Measurements from ENCODE around the gene ZRSR2. TPM values are rescaled to one million over a fixed set of nuclear protein-coding genes. Genes with fewer than 3 reads are reported as not detected.

Gene ZRSR2
- total RNA-seq, 1 experiment from 2014 or later = 18.1 TPM

DNA sequence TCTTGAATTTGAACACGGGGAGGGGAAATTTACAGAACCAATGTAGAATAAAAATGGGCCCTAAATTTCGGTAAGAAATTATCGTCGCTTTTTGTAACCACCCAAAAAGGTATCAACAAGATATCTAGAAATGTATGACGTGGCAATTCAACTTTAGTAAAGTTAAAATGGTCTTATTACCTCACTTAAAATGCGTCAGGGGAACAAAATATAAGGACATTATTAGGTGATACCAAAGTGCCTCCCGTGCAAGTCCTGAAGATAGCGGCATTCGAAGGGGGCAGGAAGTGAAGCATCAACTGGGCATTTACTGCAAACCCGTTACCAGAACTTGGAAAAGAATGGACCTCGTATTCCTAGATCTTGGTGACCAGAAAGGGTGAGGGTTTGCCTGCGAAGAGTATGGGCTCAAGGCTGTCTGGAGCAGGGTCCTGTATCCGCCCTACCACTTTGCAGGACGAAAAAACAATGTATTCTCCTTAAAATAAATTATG, 63.3 kb downstream of the ZRSR2 start:
- TSS peak; percentile 53 for BruUV-seq (replicated peaks)
- no peak for TF ChIP-seq EZH2 (IDR thresholded peaks at IDR 0.05; ENCODE audit: borderline replicate concordance, low read depth, low read length, poor library complexity, severe bottlenecking)
- TF ChIP-seq, protein P1, sequence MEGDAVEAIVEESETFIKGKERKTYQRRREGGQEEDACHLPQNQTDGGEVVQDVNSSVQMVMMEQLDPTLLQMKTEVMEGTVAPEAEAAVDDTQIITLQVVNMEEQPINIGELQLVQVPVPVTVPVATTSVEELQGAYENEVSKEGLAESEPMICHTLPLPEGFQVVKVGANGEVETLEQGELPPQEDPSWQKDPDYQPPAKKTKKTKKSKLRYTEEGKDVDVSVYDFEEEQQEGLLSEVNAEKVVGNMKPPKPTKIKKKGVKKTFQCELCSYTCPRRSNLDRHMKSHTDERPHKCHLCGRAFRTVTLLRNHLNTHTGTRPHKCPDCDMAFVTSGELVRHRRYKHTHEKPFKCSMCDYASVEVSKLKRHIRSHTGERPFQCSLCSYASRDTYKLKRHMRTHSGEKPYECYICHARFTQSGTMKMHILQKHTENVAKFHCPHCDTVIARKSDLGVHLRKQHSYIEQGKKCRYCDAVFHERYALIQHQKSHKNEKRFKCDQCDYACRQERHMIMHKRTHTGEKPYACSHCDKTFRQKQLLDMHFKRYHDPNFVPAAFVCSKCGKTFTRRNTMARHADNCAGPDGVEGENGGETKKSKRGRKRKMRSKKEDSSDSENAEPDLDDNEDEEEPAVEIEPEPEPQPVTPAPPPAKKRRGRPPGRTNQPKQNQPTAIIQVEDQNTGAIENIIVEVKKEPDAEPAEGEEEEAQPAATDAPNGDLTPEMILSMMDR (conservative IDR thresholded peaks at IDR 0.05; ENCODE audit: low read depth, low read length) = no peak
- intact Hi-C loops (cut with micrococcal nuclease; ENCODE audit: unreplicated experiment) = loop anchor here (5.0 kb wide), 2 partner anchors 119 to 179 kb away; no protein-coding TSS in a partner anchor
- peaks cover 17% of the 10 kb centered on the region for H3K4me1 ChIP-seq (ENCODE audit: insufficient read depth, low read length, poor library complexity, severe bottlenecking)
- peak overlapping the region; percentile 84 for H3K27ac ChIP-seq (ENCODE audit: low read depth, low read length, poor library complexity, severe bottlenecking)
- no peak for DNase-seq (ENCODE audit: low spot score)
- H3K27me3 ChIP-seq (replicated peaks; ENCODE audit: insufficient read depth, low read depth, low read length, poor library complexity) = no peaks in the 10 kb centered on the region
- no peaks in the 10 kb centered on the region for H3K9me3 ChIP-seq (ENCODE audit: low read depth, low read length, poor library complexity, severe bottlenecking)
- POLR2A ChIA-PET (ENCODE audit: low non-redundant PET) = no interaction called here
- peak overlapping the region; percentile 79 for H3K4me3 ChIP-seq (ENCODE audit: low read depth, low read length, poor library complexity, severe bottlenecking)
- CTCF ChIA-PET = no interaction called here
- no peaks in the 10 kb centered on the region for H3K36me3 ChIP-seq (ENCODE audit: insufficient read depth, low read length, poor library complexity, severe bottlenecking)

DNA sequence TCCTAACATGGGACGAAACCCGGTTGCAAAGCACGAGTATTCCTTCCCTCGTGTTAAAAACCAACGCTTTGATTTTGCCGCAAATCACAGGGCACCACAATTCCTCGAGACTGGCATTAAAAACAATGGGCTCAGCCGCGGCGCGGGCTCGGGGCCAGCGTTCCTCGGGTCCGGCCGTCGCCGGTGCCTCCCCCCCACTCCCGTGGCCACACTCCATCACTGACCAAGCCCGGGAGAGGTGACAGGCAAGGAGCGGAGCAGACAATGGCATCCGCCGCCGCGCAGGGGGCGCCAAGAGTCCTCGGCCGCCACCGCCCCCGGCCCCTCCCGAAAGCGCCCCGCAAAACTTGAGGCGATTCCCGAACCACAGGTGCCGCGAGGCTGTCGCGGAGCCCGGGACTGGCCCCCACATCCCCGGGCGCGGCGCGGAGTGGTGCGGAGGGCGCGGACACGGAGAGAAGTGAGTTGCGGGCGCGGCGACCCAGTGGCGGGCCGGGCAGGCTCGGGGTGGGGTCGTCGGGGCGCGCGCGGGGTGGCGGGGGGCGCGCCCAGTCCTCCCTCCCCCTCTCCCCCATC, 63.9 kb downstream of the ZRSR2 start:
- Histone ChIP-seq H3K36me3 (ENCODE audit: insufficient read depth, low read length, poor library complexity, severe bottlenecking) (no peaks in the 10 kb centered on the region), H3K9me3 (ENCODE audit: low read depth, low read length, poor library complexity, severe bottlenecking) (no peaks in the 10 kb centered on the region), H3K27me3 (replicated peaks; ENCODE audit: insufficient read depth, low read depth, low read length, poor library complexity) (no peaks in the 10 kb centered on the region), H3K4me1 (ENCODE audit: insufficient read depth, low read length, poor library complexity, severe bottlenecking) (peaks cover 14% of the 10 kb centered on the region), H3K27ac (ENCODE audit: low read depth, low read length, poor library complexity, severe bottlenecking) (peak overlapping the region; percentile 84), H3K4me3 (ENCODE audit: low read depth, low read length, poor library complexity, severe bottlenecking) (peak overlapping the region; percentile 79)
- intact Hi-C loops (cut with micrococcal nuclease; ENCODE audit: unreplicated experiment) = loop anchor here (5.0 kb wide), 2 partner anchors 118 to 178 kb away; no protein-coding TSS in a partner anchor
- ChIA-PET POLR2A (ENCODE audit: low non-redundant PET) (interaction anchor here (0.6 to 0.7 kb wide), 2 partner anchors 47 to 177 kb away, joined by 8 to 10 read pairs; no protein-coding TSS in a partner anchor), CTCF (interaction anchor here (0.6 kb wide), 1 partner anchor 811 kb away, joined by 3 read pairs; no protein-coding TSS in a partner anchor)
- DNase-seq (ENCODE audit: low spot score) = peak; percentile 37
- BruUV-seq (replicated peaks) = no TSS peak
- TF ChIP-seq, protein P1 (conservative IDR thresholded peaks at IDR 0.05; ENCODE audit: low read depth, low read length) = peak; percentile 42
- TF ChIP-seq EZH2 (IDR thresholded peaks at IDR 0.05; ENCODE audit: borderline replicate concordance, low read depth, low read length, poor library complexity, severe bottlenecking) = no peak

DNA sequence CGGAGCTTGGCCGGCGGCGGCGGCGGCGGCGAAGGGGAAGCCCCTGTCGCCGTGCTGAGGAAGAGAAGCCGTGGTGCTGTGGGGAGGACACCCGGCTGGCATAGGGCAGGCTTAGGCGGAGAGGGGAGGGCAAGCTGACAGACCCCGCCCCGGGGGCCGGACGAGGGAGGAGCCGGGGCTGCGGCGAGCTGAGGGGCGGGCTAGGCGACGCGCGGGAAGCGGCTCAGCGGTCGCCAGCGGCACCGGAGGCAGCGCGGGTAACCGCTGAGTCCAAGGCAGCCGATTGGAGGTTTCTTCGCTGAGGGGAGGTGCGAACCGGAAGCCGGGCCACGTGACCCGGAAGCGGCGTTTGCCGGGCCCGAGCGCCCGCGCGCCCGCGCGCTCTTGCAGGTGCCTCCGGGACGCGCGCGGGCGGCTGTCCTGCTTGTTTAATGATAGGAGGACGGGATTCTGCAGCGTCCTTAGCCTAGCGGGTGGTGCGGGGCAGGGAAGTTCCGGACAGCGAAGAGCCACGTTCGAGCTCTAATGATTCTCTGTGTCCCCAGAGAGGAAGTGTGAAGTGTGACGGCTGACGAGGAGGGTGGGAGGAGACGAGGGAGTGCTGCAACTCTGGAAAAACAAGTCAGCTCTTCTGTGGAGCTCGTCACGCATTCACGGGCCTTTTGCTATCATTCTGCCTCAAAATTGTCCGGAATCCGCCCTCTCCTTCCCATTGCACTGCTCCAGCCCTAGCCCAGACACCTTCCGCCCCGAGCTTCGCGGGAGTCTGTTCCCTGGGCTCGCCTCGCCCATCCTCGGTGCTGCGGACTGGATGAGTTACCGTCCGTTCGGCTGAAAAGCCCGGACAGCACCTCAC, 64.7 kb downstream of the ZRSR2 start, which contains the start of gene AP1S2:
Gene AP1S2 (minus strand): TSS at position 102 of the 856 bp plus-strand sequence. CDS start 2,289 bp downstream, outside the sequence.
- CTCF ChIA-PET = interaction anchor here (0.6 kb wide), 2 partner anchors 136 to 810 kb away, joined by 3 to 8 read pairs; no protein-coding TSS in a partner anchor

More for the DNA sequence above, 64.7 kb downstream of the ZRSR2 start, which contains the start of gene AP1S2:
- TF ChIP-seq, protein P1 (conservative IDR thresholded peaks at IDR 0.05; ENCODE audit: low read depth, low read length) = no peak
- no peak for TF ChIP-seq EZH2 (IDR thresholded peaks at IDR 0.05; ENCODE audit: borderline replicate concordance, low read depth, low read length, poor library complexity, severe bottlenecking)
- peak within 1 kb of the TSS; percentile 79 for H3K4me3 ChIP-seq (ENCODE audit: low read depth, low read length, poor library complexity, severe bottlenecking)
- H3K27me3 ChIP-seq (replicated peaks; ENCODE audit: insufficient read depth, low read depth, low read length, poor library complexity) = no peaks in the 10 kb centered on the region
- H3K36me3 ChIP-seq (ENCODE audit: insufficient read depth, low read length, poor library complexity, severe bottlenecking) = no peaks in the 10 kb centered on the region
- peak within 1 kb of the TSS; percentile 84 for H3K27ac ChIP-seq (ENCODE audit: low read depth, low read length, poor library complexity, severe bottlenecking)
- no peaks in the 10 kb centered on the region for H3K9me3 ChIP-seq (ENCODE audit: low read depth, low read length, poor library complexity, severe bottlenecking)
- POLR2A ChIA-PET (ENCODE audit: low non-redundant PET) = interaction anchor here (0.6 to 0.7 kb wide), 2 partner anchors 46 to 178 kb away, joined by 8 to 10 read pairs; no protein-coding TSS in a partner anchor
- DNase-seq (ENCODE audit: low spot score) = peak; percentile 98
- peaks cover 10% of the 10 kb centered on the region for H3K4me1 ChIP-seq (ENCODE audit: insufficient read depth, low read length, poor library complexity, severe bottlenecking)
- intact Hi-C loops (cut with micrococcal nuclease; ENCODE audit: unreplicated experiment) = loop anchor here (5.0 kb wide), 2 partner anchors 117 to 177 kb away; no protein-coding TSS in a partner anchor
- no TSS peak for BruUV-seq (replicated peaks)

Data from A673 (cell line).